HCT116 (cell line): ENCODE data around the gene KLF11. TPM values are rescaled to one million over a fixed set of nuclear protein-coding genes. Genes with fewer than 3 reads are reported as not detected.

Source experiments
- ATAC-seq: fragments of 200-7000 bp; cut with Tn5 transposase; 2 replicates; pipeline ENCODE4 v1.9.1; 2020; ENCODE audit warnings: mild to moderate bottlenecking, moderate library complexity
- BruUV-seq: library from RNA; stranded (reverse); fragments of 400-500 nt; replicated peaks from 2 replicates; lab custom pipeline; 2021; lab: Mats Ljungman, UMichigan
- CTCF ChIA-PET: fragments of 300-600 bp; sonication (Branson Sonifier 250); formaldehyde crosslinking; loops from one replicate; lab custom pipeline; 2021; ENCODE audit warnings: antibody characterized with exemption; lab: Charles Lee
- POLR2A ChIA-PET: fragments of 300-600, 350-600 bp; sonication (Branson Sonifier 250); formaldehyde crosslinking; loops from one replicate; lab custom pipeline; 2021; ENCODE audit warnings: antibody characterized with exemption; lab: Charles Lee
- RAD21 ChIA-PET, 2 experiments: fragments of 300-600 bp; sonication (Branson Sonifier 250); formaldehyde crosslinking; loops; one replicate each; lab custom pipeline; 2023; ENCODE audit warnings: low total read pairs in 2 of 2; ENCODE audit not compliant: uncharacterized antibody in 2 of 2, unreplicated experiment in 2 of 2, low non-redundant PET in 1 of 2; lab: Charles Lee
- DNase-seq: peaks from one replicate; pipeline ENCODE4 v3.0.0-alpha.2; 2010; ENCODE audit warnings: low read depth, low spot score
- H2AFZ ChIP-seq: fragments of 200-600 bp; shearing (Covaris generic), sonication (generic); 2 replicates; pipeline ENCODE4 v1.6.1; 2017; ENCODE audit warnings: low read depth, mixed run types, mixed read lengths, antibody characterized with exemption, low read length; ENCODE audit not compliant: poor library complexity, severe bottlenecking
- H3K27ac ChIP-seq: 2 replicates; pipeline ENCODE4 v1.5.1; 2012; ENCODE audit warnings: low read depth, low read length
- H3K27me3 ChIP-seq: fragments of 200-600 bp; sonication (generic); 2 replicates; pipeline ENCODE4 v1.6.1; 2016; ENCODE audit warnings: mixed run types, low read length, mixed read lengths; ENCODE audit not compliant: insufficient read depth
- H3K36me3 ChIP-seq, 2 experiments: fragments of 200-500 bp in 1 of 2; fragments of 200-600 bp in 1 of 2; sonication (Bioruptor generic) in 1 of 2; sonication (generic) in 1 of 2; 2 replicates each; pipeline versions ENCODE4 v1.5.1 to v1.6.1; 2014 to 2016; ENCODE audit warnings: low read length in 2 of 2, inconsistent platforms in 1 of 2, mixed read lengths in 1 of 2, mixed run types in 1 of 2; ENCODE audit not compliant: insufficient read depth in 2 of 2, control insufficient read depth in 1 of 2
- H3K4me1 ChIP-seq, 2 experiments: fragments of 200-600 bp in 1 of 2; sonication (generic) in 1 of 2; 2 replicates each; pipeline versions ENCODE4 v1.5.1 to v1.6.1; 2012 to 2017; ENCODE audit warnings: low read length in 2 of 2, inconsistent platforms in 1 of 2, mild to moderate bottlenecking in 1 of 2, mixed read lengths in 1 of 2, mixed run types in 1 of 2, moderate library complexity in 1 of 2; ENCODE audit not compliant: insufficient read depth in 2 of 2, control insufficient read depth in 1 of 2
- H3K4me2 ChIP-seq: fragments of 200-600 bp; sonication (generic); 2 replicates; pipeline ENCODE4 v1.6.1; 2017; ENCODE audit warnings: mixed run types, low read length, mixed read lengths
- H3K4me3 ChIP-seq, 2 experiments: fragments of 200-600 bp in 1 of 2; sonication (generic) in 1 of 2; replicated peaks in 1 of 2; 2 replicates each; pipeline ENCODE4 v1.5.1; 2011 to 2016; ENCODE audit warnings: low read length in 2 of 2, control low read depth in 1 of 2, low read depth in 1 of 2, mild to moderate bottlenecking in 1 of 2, mixed read lengths in 1 of 2, mixed run types in 1 of 2
- H3K79me2 ChIP-seq: fragments of 200-600 bp; sonication (generic); 2 replicates; pipeline ENCODE4 v1.6.1; 2017; ENCODE audit warnings: mild to moderate bottlenecking, mixed run types, low read length, moderate library complexity, mixed read lengths; ENCODE audit not compliant: insufficient read depth
- H3K9ac ChIP-seq: fragments of 200-600 bp; sonication (generic); 2 replicates; pipeline ENCODE4 v1.6.1; 2016; ENCODE audit warnings: low read length, mixed read lengths
- H3K9me2 ChIP-seq: fragments of 200-600 bp; sonication (generic), shearing (Covaris generic); 2 replicates; pipeline ENCODE4 v1.6.1; 2017; ENCODE audit warnings: mixed run types, mild to moderate bottlenecking, moderate library complexity; ENCODE audit not compliant: insufficient read depth
- H3K9me3 ChIP-seq, 2 experiments: fragments of 200-500 bp in 1 of 2; fragments of 200-600 bp in 1 of 2; sonication (Bioruptor generic) in 1 of 2; sonication (generic) in 1 of 2; 2 replicates each; pipeline ENCODE4 v1.6.1; 2014 to 2017; ENCODE audit warnings: low read length in 2 of 2, mixed read lengths in 2 of 2, inconsistent platforms in 1 of 2, low read depth in 1 of 2, mild to moderate bottlenecking in 1 of 2, mixed run types in 1 of 2, moderate library complexity in 1 of 2; ENCODE audit not compliant: control insufficient read depth in 1 of 2, insufficient read depth in 1 of 2
- H4K20me1 ChIP-seq: fragments of 200-600 bp; sonication (generic), shearing (Covaris generic); 2 replicates; pipeline ENCODE4 v1.6.1; 2017; ENCODE audit warnings: mixed run types, mild to moderate bottlenecking, moderate library complexity; ENCODE audit not compliant: insufficient read depth
- CBX3 ChIP-seq: IDR thresholded peaks from 2 replicates; pipeline ENCODE4 v1.6.1; 2012; ENCODE audit warnings: low read depth
- CTCF ChIP-seq, 3 experiments: fragments of 200-600 bp in 1 of 3; sonication (generic) in 1 of 3; IDR thresholded peaks in 2 of 3; conservative IDR thresholded peaks in 1 of 3; 2 replicates each; pipeline ENCODE4 v1.5.1; 2012 to 2017; ENCODE audit warnings: low read depth in 2 of 3, low read length in 2 of 3, antibody characterized with exemption in 1 of 3, borderline replicate concordance in 1 of 3, control low read depth in 1 of 3, mild to moderate bottlenecking in 1 of 3, mixed read lengths in 1 of 3, mixed run types in 1 of 3, moderate library complexity in 1 of 3; ENCODE audit not compliant: insufficient read depth in 1 of 3
- EGR1 ChIP-seq: IDR thresholded peaks from 2 replicates; pipeline ENCODE4 v1.6.1; 2012; ENCODE audit warnings: low read depth
- ELF1 ChIP-seq: IDR thresholded peaks from 2 replicates; pipeline ENCODE4 v1.6.1; 2012; ENCODE audit warnings: low read depth, borderline replicate concordance
- EZH2 ChIP-seq: fragments of 200-600 bp; sonication (generic); IDR thresholded peaks from 2 replicates; pipeline ENCODE4 v1.6.1; 2017; ENCODE audit warnings: antibody characterized with exemption, mixed run types
- EZH2phosphoT487 ChIP-seq: fragments of 200-600 bp; IDR thresholded peaks from 2 replicates; pipeline ENCODE4 v1.6.1; 2018; ENCODE audit warnings: antibody characterized with exemption, borderline replicate concordance
- FOSL1 ChIP-seq: IDR thresholded peaks from 2 replicates; pipeline ENCODE4 v1.6.1; 2012; ENCODE audit warnings: low read depth
- JUND ChIP-seq: IDR thresholded peaks from 2 replicates; pipeline ENCODE4 v1.6.1; 2012
- POLR2A ChIP-seq: IDR thresholded peaks from 2 replicates; pipeline ENCODE4 v1.7.0; 2011; ENCODE audit warnings: borderline replicate concordance; ENCODE audit not compliant: insufficient read depth, insufficient read length; ENCODE audit errors: extremely low read depth
- RAD21 ChIP-seq: IDR thresholded peaks from 2 replicates; pipeline ENCODE4 v1.6.1; 2012; ENCODE audit warnings: low read depth, mild to moderate bottlenecking
- SIN3A ChIP-seq: IDR thresholded peaks from 2 replicates; pipeline ENCODE4 v1.6.1; 2012; ENCODE audit warnings: low read depth
- SRF ChIP-seq: IDR thresholded peaks from 2 replicates; pipeline ENCODE4 v1.6.1; 2012; ENCODE audit warnings: low read depth
- TCF7L2 ChIP-seq: IDR thresholded peaks from 2 replicates; pipeline ENCODE4 v1.7.0; 2011; ENCODE audit warnings: borderline replicate concordance, inconsistent platforms; ENCODE audit not compliant: insufficient read depth, insufficient read length; ENCODE audit errors: extremely low read depth
- YY1 ChIP-seq: IDR thresholded peaks from 2 replicates; pipeline ENCODE4 v1.6.1; 2011; ENCODE audit warnings: low read length, low read depth, moderate library complexity, mild to moderate bottlenecking; ENCODE audit not compliant: insufficient replicate concordance; ENCODE audit errors: extremely low read depth
- ZBTB33 ChIP-seq: IDR thresholded peaks from 2 replicates; pipeline ENCODE4 v1.6.1; 2011; ENCODE audit warnings: mild to moderate bottlenecking, low read length, moderate library complexity; ENCODE audit not compliant: insufficient replicate concordance; ENCODE audit errors: extremely low read depth
- ZFX ChIP-seq: fragments of 450-650 bp; IDR thresholded peaks from 2 replicates; pipeline ENCODE4 v1.6.1; 2017
- ZNF274 ChIP-seq: fragments of 200-500 bp; sonication (Bioruptor generic); IDR thresholded peaks from 2 replicates; pipeline ENCODE4 v1.6.1; 2014; ENCODE audit warnings: mild to moderate bottlenecking, low read depth, low read length, inconsistent platforms
- intact Hi-C: fragments of 100-400 bp; cut with micrococcal nuclease; formaldehyde crosslinking; loops from 2 replicates; pipeline ENCODE4 v1.10.0; 2022
- total RNA-seq: library from RNA; stranded (reverse); gene quantifications from one replicate; pipeline ENCODE4 v1.2.1, GENCODE V29; 2021; ENCODE audit not compliant: unreplicated experiment
- TF ChIP-seq, protein P1 (sequence below): IDR thresholded peaks from 2 replicates; pipeline ENCODE4 v1.6.1; 2012

Gene KLF11
- total RNA-seq, 1 experiment from 2014 or later = 9.0 TPM

- ATAC-seq (no peak), DNase-seq (no peak)
- Histone ChIP-seq H3K27ac (no peak overlapping the region), H3K36me3 (no peaks in the 10 kb centered on the region), H3K27me3 (no peaks in the 10 kb centered on the region), H3K9me3 (no peaks in the 10 kb centered on the region), H3K9ac (no peak overlapping the region), H3K4me2 (no peak overlapping the region), H3K4me3 (no peak overlapping the region), H2AFZ (no peak overlapping the region), H3K9me2 (no peaks in the 10 kb centered on the region), H3K79me2 (no peaks in the 10 kb centered on the region), H3K4me1 (peaks cover 0 to 13% of the 10 kb centered on the region in 2 experiments; a peak in 1 of 4 replicates), H4K20me1 (no peaks in the 10 kb centered on the region)
- CTCF ChIA-PET = interaction anchor here (1.3 kb wide), 1 partner anchor 19 kb away, joined by 3 read pairs; no protein-coding TSS in a partner anchor
- TF ChIP-seq, protein P1, sequence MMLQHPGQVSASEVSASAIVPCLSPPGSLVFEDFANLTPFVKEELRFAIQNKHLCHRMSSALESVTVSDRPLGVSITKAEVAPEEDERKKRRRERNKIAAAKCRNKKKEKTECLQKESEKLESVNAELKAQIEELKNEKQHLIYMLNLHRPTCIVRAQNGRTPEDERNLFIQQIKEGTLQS = no peak
- POLR2A ChIA-PET = no interaction called here
- RAD21 ChIA-PET = no interaction called here
- no TSS peak for BruUV-seq
- intact Hi-C loops = no loop called here
Observed at GRCh38 chr2:10004401-10004800, 38.9 kb upstream of the KLF11 start.

DNA sequence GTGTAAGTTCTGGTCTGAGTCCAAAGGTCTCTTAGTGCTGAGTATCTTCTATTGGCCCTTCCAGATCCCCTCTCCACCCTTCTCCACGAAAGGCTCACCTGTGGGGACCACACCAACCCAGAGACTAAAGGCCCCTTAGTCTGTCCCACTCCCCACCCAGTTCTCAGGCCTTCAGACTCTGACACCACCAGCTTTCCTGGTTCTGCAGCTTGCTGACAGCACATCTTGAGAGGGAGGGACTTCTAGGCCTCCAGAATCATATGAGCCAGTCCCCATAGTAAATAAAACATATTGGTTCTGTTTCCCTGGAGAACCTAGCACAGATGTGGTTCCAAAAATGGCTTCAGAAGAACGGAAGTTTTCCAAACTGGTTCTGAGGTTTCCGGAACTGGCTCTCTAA lies 38.5 kb upstream of the KLF11 start:
- TF ChIP-seq EZH2 (no peak), ELF1 (no peak), TCF7L2 (no peak), SRF (no peak), SIN3A (no peak), RAD21 (no peak), JUND (no peak), ZFX (no peak), CBX3 (no peak), EZH2phosphoT487 (no peak), ZNF274 (no peak), YY1 (no peak), POLR2A (no peak), ZBTB33 (no peak), FOSL1 (no peak), EGR1 (no peak), CTCF (IDR thresholded peaks at IDR 0.05 in 2 of 3, conservative IDR thresholded peaks at IDR 0.05 in 1 of 3; ENCODE audit: borderline replicate concordance in 1 of 3, insufficient read depth in 1 of 3, low read depth in 2 of 3, low read length in 2 of 3) (no peak)
- TF ChIP-seq, protein P1 = no peak
- ATAC-seq = no peak
- Histone ChIP-seq H3K27ac (no peak overlapping the region), H3K9me3 (no peaks in the 10 kb centered on the region), H3K4me2 (no peak overlapping the region), H3K4me1 (peaks cover 0 to 13% of the 10 kb centered on the region in 2 experiments; a peak in 1 of 4 replicates), H3K9ac (no peak overlapping the region), H4K20me1 (no peaks in the 10 kb centered on the region), H3K79me2 (no peaks in the 10 kb centered on the region), H3K27me3 (no peaks in the 10 kb centered on the region), H3K4me3 (no peak overlapping the region), H3K9me2 (no peaks in the 10 kb centered on the region), H3K36me3 (no peaks in the 10 kb centered on the region), H2AFZ (no peak overlapping the region)
- ChIA-PET CTCF (interaction anchor here (1.3 kb wide), 1 partner anchor 19 kb away, joined by 3 read pairs; no protein-coding TSS in a partner anchor), POLR2A (no interaction called here), RAD21 (no interaction called here)
- BruUV-seq = no TSS peak
- intact Hi-C loops = no loop called here
- no peak for DNase-seq
